Ectodermal cell (in vitro differentiated cells): ENCODE data around the gene RBBP5.

ENCODE experiments used
- H3K27ac ChIP-seq: 2 replicates; pipeline ENCODE4 v1.7.0; 2013; ENCODE audit warnings: mild to moderate bottlenecking, low read depth, low read length; ENCODE audit not compliant: insufficient read depth, poor library complexity, severe bottlenecking
- H3K27me3 ChIP-seq: 2 replicates; pipeline ENCODE4 v1.7.0; 2013; ENCODE audit warnings: mild to moderate bottlenecking, low read length; ENCODE audit not compliant: insufficient read depth, control insufficient read depth, poor library complexity, severe bottlenecking
- H3K36me3 ChIP-seq: one replicate; pipeline ENCODE4 v1.7.0; 2013; ENCODE audit warnings: low read length; ENCODE audit not compliant: control insufficient read depth, insufficient read depth
- H3K4me1 ChIP-seq: one replicate; pipeline ENCODE4 v1.7.0; 2013; ENCODE audit warnings: low read length; ENCODE audit not compliant: control insufficient read depth, insufficient read depth
- H3K4me3 ChIP-seq: 2 replicates; pipeline ENCODE4 v1.7.0; 2013; ENCODE audit warnings: low read depth, low read length, control low read depth; ENCODE audit not compliant: insufficient read depth
- H3K9me3 ChIP-seq: 2 replicates; pipeline ENCODE4 v1.7.0; 2013; ENCODE audit warnings: mild to moderate bottlenecking, low read length, moderate library complexity; ENCODE audit not compliant: control insufficient read depth
- WGBS, 2 experiments: methylation state at CpG; one replicate each; pipeline ENCODE4 v1.1.7; 2013; ENCODE audit warnings: missing lambda C conversion rate in 2 of 2; 5-methylcytosine and 5-hydroxymethylcytosine counted together

Gene RBBP5

GRCh38 chr1:205152505-205152904 is 30.7 kb upstream of the RBBP5 start:
- Histone ChIP-seq H3K4me1 (peaks cover 2% of the 10 kb centered on the region), H3K27me3 (no peaks in the 10 kb centered on the region), H3K36me3 (peaks cover 51% of the 10 kb centered on the region), H3K4me3 (no peak overlapping the region), H3K27ac (no peak overlapping the region), H3K9me3 (peaks cover 3% of the 10 kb centered on the region)
- WGBS, 2 experiments, result 95% methylated on average over 4 of the region's 4 CpGs

DNA sequence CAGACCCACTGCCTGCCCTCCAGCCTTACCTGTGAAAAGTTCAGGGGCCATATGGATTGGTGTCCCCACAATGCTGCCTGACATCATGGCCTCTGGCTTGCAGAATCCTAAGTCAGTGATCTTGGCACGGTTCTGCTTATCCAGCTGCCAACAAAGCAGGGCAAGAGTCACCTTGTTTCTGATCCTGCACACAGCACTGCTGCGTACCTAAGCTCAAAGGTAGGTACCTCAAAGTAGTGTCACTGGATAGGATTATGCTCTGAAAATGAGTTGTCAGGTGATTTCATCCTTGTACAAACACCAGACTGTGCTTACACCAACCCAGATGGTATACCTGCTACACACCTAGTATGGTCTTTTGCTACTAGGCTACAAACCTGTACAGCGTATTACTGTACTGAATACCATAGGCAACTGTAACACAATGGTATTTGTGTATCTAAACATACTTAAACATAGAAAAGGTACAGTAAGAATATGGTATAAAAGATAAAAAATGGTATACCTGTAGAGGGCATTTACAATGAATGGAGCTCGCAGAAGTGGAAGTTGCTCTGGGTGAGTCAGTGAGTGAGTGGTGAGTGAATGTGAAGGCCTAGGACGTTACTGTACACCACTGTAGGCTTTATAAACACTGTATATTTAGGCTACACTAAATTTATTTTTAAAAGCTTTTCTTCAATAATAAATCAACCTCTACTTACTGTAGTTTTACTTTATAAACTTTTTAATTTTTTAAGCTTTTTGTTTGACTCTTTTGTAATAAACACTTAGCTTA is 29.1 kb upstream of the RBBP5 start:
- Histone ChIP-seq H3K27ac (no peak overlapping the region), H3K4me3 (no peak overlapping the region), H3K36me3 (peaks cover 42% of the 10 kb centered on the region), H3K4me1 (peaks cover 9% of the 10 kb centered on the region), H3K9me3 (no peaks in the 10 kb centered on the region), H3K27me3 (no peaks in the 10 kb centered on the region)
- WGBS, 2 experiments, result 81 to 88% methylated on average over 4 of the region's 5 CpGs

GRCh38 chr1:205147191-205147835 is 25.5 kb upstream of the RBBP5 start:
- Histone ChIP-seq H3K4me3 (no peak overlapping the region), H3K9me3 (no peaks in the 10 kb centered on the region), H3K4me1 (peaks cover 9% of the 10 kb centered on the region), H3K27ac (peak overlapping the region; percentile 36), H3K36me3 (peaks cover 20% of the 10 kb centered on the region), H3K27me3 (no peaks in the 10 kb centered on the region)
- WGBS, 2 experiments, result 60 to 63% methylated on average over 6 of the region's 6 CpGs

- no peaks in the 10 kb centered on the region for H3K27me3 ChIP-seq
- no peaks in the 10 kb centered on the region for H3K9me3 ChIP-seq
- no peak overlapping the region for H3K4me3 ChIP-seq
- peaks cover 9% of the 10 kb centered on the region for H3K4me1 ChIP-seq
- WGBS, 2 experiments, result 75% methylated on average over 1 of the region's 1 CpG; no CpG with 5 or more reads in 1 of the 2 experiments
- H3K36me3 ChIP-seq, result peaks cover 15% of the 10 kb centered on the region
- no peak overlapping the region for H3K27ac ChIP-seq
These were observed 23.0 kb upstream of the RBBP5 start for GRCh38 chr1:205144751-205145150.

DNA sequence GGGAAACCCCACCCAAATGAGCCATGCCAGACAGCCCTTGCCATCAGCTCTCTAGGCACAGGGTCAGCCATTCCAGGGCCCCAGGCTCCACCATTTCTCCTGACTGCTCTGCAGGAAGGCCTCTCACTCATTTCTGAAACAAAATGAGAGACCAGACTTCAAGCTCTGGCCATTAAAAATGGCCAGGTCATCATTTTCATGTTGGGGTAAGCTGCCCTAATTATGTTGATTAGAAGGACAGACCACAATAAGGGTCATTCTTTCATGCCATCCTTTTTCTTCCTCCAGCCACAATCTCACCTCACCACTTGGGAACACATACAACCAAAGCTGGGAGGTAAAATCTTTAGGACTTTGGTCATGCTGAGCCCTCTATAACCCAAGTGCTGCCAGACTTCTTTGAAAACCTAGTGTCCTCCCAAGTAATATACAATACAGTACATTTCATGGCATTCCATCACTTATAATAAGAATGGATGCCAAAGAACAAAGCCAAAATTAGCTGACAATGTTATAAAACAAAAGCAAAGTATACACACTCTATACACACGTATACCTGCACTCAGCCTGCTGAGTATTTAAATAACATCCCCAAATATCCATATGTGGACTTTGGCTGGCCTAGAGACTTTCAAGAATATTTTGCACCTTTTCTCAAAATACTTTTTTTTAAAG is 22.4 kb upstream of the RBBP5 start:
- Histone ChIP-seq H3K4me1 (peaks cover 9% of the 10 kb centered on the region), H3K4me3 (no peak overlapping the region), H3K27me3 (no peaks in the 10 kb centered on the region), H3K36me3 (peaks cover 12% of the 10 kb centered on the region), H3K9me3 (no peaks in the 10 kb centered on the region), H3K27ac (no peak overlapping the region)
- 84 to 87% methylated on average over 1 of the region's 1 CpG for WGBS, 2 experiments

- no peaks in the 10 kb centered on the region for H3K27me3 ChIP-seq
- H3K4me3 ChIP-seq, result no peak overlapping the region
- WGBS, 2 experiments, result 56 to 64% methylated on average over 2 of the region's 2 CpGs
- peaks cover 3% of the 10 kb centered on the region for H3K4me1 ChIP-seq
- no peak overlapping the region for H3K27ac ChIP-seq
- no peaks in the 10 kb centered on the region for H3K9me3 ChIP-seq
- peaks cover 3% of the 10 kb centered on the region for H3K36me3 ChIP-seq
These were observed 20.3 kb upstream of the RBBP5 start for GRCh38 chr1:205142102-205142469.

- H3K27me3 ChIP-seq, result no peaks in the 10 kb centered on the region
- H3K36me3 ChIP-seq, result no peaks in the 10 kb centered on the region
- 47 to 51% methylated on average over 12 of the region's 12 CpGs for WGBS, 2 experiments
- H3K27ac ChIP-seq, result no peak overlapping the region
- H3K9me3 ChIP-seq, result no peaks in the 10 kb centered on the region
- no peaks in the 10 kb centered on the region for H3K4me1 ChIP-seq
- no peak overlapping the region for H3K4me3 ChIP-seq
These were observed 19.7 kb upstream of the RBBP5 start for GRCh38 chr1:205141236-205142101.

GRCh38 chr1:205140113-205140512 is 18.3 kb upstream of the RBBP5 start:
- Histone ChIP-seq H3K27me3 (no peaks in the 10 kb centered on the region), H3K27ac (no peak overlapping the region), H3K36me3 (no peaks in the 10 kb centered on the region), H3K9me3 (no peaks in the 10 kb centered on the region), H3K4me1 (no peaks in the 10 kb centered on the region), H3K4me3 (no peak overlapping the region)
- WGBS, 2 experiments, result 92 to 95% methylated on average over 4 of the region's 4 CpGs

GRCh38 chr1:205137901-205138300 is 16.1 kb upstream of the RBBP5 start:
- no peaks in the 10 kb centered on the region for H3K27me3 ChIP-seq
- no peaks in the 10 kb centered on the region for H3K4me1 ChIP-seq
- no peaks in the 10 kb centered on the region for H3K36me3 ChIP-seq
- no peaks in the 10 kb centered on the region for H3K9me3 ChIP-seq
- no peak overlapping the region for H3K4me3 ChIP-seq
- WGBS, 2 experiments, result 58 to 65% methylated on average over 3 of the region's 3 CpGs
- H3K27ac ChIP-seq, result no peak overlapping the region
